ENCODE results near the gene TLE5.
A peak's percentile ranks its signal among the peaks of the same experiment; 100 is the strongest.

The TLE5 gene

DNA sequence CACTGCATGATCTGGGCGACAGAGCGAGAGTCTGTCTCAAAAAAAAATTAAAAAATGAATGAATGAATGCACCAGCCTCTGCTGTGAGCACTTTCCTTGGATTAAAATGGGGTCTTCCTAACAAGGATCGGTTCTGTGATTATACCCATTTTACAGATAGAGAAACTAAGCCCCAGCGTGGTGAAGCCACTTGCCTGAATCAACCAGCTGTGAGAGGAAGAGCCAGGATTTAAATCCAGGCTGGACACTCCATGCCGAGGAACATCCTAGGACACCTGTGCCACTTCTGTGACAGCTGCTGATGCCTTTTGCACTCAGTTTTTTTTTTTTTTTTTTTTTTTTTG is 14.1 kb downstream of the TLE5 start:
- no peak overlapping the region for H3K4me2 ChIP-seq (ENCODE audit: low read length)
- no peak overlapping the region for H3K9ac ChIP-seq (ENCODE audit: low read depth, low read length)
- H3K27me3 ChIP-seq (ENCODE audit: control insufficient read depth, insufficient read depth, low read length): no peaks in the 10 kb centered on the region
- H3K36me3 ChIP-seq (ENCODE audit: insufficient read depth, low read length): peaks cover 10% of the 10 kb centered on the region
- peaks cover 4% of the 10 kb centered on the region for H3K4me1 ChIP-seq (ENCODE audit: control insufficient read depth, insufficient read depth, low read length)
- H3K9me3 ChIP-seq (replicated peaks; ENCODE audit: low read length): no peaks in the 10 kb centered on the region
- no peak overlapping the region for H3K4me3 ChIP-seq (ENCODE audit: low read length)

DNA sequence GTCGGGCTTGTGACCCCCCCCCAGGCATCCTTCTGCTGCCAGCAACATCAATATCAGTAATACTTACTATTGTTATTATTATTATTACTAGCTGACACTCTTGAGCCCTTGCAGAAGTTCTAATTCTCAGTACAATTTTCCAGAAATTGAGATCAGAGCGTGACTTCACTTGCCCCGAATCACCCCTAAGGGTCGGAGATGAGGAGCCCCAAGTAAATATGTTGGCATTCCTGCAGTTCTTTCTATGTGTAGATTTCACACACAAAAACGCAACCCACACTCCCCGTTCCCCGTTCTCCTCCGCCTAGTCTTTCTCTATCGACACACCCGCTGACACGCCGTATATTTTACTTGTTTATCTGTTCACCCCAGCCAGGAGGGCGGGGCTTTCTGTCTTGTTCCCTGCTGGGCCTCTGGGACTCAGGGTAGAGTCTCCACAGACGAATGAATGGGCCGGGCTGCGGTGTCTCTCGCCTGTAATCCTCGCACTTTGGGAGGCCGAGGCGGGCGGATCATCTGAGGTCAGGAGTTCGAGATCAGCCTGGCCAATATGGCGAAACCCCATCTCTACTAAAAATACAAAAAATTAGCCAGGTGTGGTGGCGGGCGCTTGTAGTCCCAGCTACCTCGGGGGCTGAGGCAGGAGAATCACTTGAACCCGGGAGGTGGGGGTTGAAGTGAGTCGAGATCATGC is 14.7 kb downstream of the TLE5 start:
- peaks cover 4% of the 10 kb centered on the region for H3K4me1 ChIP-seq (ENCODE audit: control insufficient read depth, insufficient read depth, low read length)
- H3K4me3 ChIP-seq (ENCODE audit: low read length): peak overlapping the region; percentile 60
- H3K9me3 ChIP-seq (replicated peaks; ENCODE audit: low read length): no peaks in the 10 kb centered on the region
- peaks cover 6% of the 10 kb centered on the region for H3K36me3 ChIP-seq (ENCODE audit: insufficient read depth, low read length)
- no peaks in the 10 kb centered on the region for H3K27me3 ChIP-seq (ENCODE audit: control insufficient read depth, insufficient read depth, low read length)
- no peak overlapping the region for H3K9ac ChIP-seq (ENCODE audit: low read depth, low read length)
- peak overlapping the region; percentile 76 for H3K4me2 ChIP-seq (ENCODE audit: low read length)

DNA sequence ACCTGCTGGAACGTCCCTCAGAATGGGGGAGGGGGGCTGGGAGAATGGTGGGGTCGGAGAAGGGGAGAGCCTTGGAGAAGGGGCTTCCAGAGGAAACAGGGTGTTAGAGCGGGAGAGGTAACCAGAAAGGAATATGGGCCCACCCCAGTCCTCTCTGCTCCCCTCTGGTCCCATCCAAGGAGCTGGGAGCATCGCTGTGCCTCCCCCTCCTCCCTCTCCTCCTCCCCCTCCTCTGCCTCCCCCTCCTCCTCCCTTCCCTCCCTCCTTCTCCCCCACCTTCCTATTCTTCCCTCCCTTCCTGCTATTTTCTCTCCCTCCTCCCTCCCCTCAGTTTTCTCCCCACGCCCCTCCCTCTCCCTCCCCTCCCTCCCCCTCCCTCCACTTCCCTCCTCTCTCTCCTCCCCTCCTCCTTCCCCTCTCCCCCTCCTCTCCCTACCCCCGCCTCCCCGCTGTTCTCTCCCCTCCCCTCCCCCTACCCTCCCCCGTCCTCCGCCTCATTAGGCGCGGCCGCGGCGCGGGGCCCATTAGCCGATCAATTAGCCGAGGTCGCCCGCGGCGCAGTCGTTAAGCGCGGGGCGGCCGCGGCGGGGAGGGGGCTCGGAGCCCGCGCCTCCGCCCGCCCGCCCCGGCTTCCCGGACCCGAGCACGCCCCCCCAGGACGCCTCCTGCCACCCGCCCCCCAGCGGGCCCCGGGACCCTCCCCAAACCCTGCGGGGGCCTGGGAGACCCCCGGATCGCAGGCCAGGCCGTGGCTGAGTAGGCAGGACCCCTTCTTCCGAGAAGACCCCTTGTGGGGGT is 15.4 kb downstream of the TLE5 start:
- Histone ChIP-seq H3K9ac (ENCODE audit: low read depth, low read length) (no peak overlapping the region), H3K27me3 (ENCODE audit: control insufficient read depth, insufficient read depth, low read length) (no peaks in the 10 kb centered on the region), H3K9me3 (replicated peaks; ENCODE audit: low read length) (no peaks in the 10 kb centered on the region), H3K4me1 (ENCODE audit: control insufficient read depth, insufficient read depth, low read length) (peaks cover 4% of the 10 kb centered on the region), H3K4me2 (ENCODE audit: low read length) (peak overlapping the region; percentile 76), H3K4me3 (ENCODE audit: low read length) (peak overlapping the region; percentile 60), H3K36me3 (ENCODE audit: insufficient read depth, low read length) (no peaks in the 10 kb centered on the region)

GRCh38 chr19:3045885-3046697 is 16.2 kb downstream of the TLE5 start:
- Histone ChIP-seq H3K9ac (ENCODE audit: low read depth, low read length) (no peak overlapping the region), H3K27me3 (ENCODE audit: control insufficient read depth, insufficient read depth, low read length) (no peaks in the 10 kb centered on the region), H3K4me1 (ENCODE audit: control insufficient read depth, insufficient read depth, low read length) (peaks cover 4% of the 10 kb centered on the region), H3K9me3 (replicated peaks; ENCODE audit: low read length) (no peaks in the 10 kb centered on the region), H3K4me2 (ENCODE audit: low read length) (no peak overlapping the region), H3K4me3 (ENCODE audit: low read length) (no peak overlapping the region), H3K36me3 (ENCODE audit: insufficient read depth, low read length) (no peaks in the 10 kb centered on the region)

- H3K4me2 ChIP-seq (ENCODE audit: low read length): no peak overlapping the region
- no peaks in the 10 kb centered on the region for H3K9me3 ChIP-seq (replicated peaks; ENCODE audit: low read length)
- H3K36me3 ChIP-seq (ENCODE audit: insufficient read depth, low read length): no peaks in the 10 kb centered on the region
- H3K9ac ChIP-seq (ENCODE audit: low read depth, low read length): no peak overlapping the region
- H3K27me3 ChIP-seq (ENCODE audit: control insufficient read depth, insufficient read depth, low read length): no peaks in the 10 kb centered on the region
- no peak overlapping the region for H3K4me3 ChIP-seq (ENCODE audit: low read length)
- peaks cover 4% of the 10 kb centered on the region for H3K4me1 ChIP-seq (ENCODE audit: control insufficient read depth, insufficient read depth, low read length)
Observed at GRCh38 chr19:3045191-3045590, 17.1 kb downstream of the TLE5 start.

DNA sequence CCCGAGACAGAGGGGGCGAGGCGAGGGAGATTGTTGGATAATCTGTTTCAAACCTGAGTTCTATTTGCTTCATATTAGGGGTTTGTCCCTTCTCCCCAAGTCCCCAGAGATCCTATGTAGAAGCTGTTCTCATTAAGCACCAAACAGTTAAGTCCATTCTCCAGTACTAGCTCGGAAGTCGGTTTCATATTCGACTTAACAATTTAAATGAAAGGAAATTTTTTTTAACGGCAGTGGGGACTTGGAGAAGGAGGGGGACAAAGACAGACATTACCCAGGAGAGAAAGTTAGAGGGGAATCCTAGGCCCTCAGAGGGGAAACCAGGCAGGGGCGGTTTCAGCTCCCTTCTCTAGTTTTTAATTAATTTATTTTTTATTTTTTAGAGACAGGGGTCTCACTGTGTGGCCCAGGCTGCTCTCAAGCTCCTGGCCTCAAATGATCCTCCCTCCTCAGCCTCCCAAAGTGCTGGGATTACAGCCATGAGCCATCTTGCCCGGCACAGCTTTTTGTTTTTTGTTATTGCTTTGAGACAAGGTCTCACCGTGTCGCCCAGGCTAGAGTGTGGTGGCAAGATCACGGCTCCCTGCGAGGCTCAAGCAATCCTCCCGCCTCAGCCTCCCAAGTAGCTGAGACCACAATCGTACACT is 19.6 kb downstream of the TLE5 start:
- H3K4me2 ChIP-seq (ENCODE audit: low read length): no peak overlapping the region
- H3K9me3 ChIP-seq (replicated peaks; ENCODE audit: low read length): no peaks in the 10 kb centered on the region
- no peaks in the 10 kb centered on the region for H3K36me3 ChIP-seq (ENCODE audit: insufficient read depth, low read length)
- H3K4me1 ChIP-seq (ENCODE audit: control insufficient read depth, insufficient read depth, low read length): peaks cover 3% of the 10 kb centered on the region
- H3K27me3 ChIP-seq (ENCODE audit: control insufficient read depth, insufficient read depth, low read length): no peaks in the 10 kb centered on the region
- H3K9ac ChIP-seq (ENCODE audit: low read depth, low read length): no peak overlapping the region
- H3K4me3 ChIP-seq (ENCODE audit: low read length): no peak overlapping the region

DNA sequence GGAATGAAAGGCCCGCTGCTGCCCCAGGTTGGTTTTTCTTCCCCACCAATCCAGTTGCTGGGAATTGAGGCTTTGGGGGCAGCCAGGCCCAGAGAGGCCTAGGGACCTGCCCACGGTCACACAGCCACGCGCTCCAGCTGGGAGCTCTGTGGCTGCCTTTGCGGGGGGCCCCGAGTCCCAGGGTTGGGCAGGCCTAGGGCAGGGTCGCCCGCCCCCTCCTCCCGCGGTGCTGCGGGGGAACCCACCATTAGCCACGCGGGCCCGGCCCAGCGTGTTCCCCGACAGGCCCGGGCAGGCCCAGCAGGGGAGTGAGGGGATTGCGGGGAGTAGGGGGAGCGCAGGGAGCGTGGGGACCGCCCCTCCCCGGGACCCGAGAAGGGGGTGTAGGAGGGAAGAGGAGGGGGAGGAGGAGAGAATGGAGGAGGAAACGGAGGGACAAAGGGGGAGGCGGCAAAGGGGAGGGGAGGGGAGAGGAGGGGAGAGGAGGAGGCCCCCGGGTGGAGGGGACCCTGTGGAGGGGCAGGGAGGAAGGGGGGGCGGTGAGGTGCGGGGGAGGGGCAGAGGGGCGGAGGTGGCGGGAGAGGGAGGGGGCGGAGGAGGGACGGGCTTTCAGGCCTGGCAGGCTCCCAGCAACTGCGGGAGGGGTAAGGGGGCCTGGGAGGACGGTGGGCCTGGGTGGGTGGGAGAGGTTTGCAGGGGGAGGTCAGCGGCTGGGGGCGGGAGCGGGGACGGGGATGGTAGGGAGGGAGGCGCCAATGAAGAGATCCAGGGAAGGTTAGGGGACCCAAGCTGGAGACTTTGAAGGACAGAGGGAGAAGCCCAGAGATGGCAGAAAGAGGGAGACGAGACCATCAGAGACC is 20.3 kb downstream of the TLE5 start:
- no peaks in the 10 kb centered on the region for H3K27me3 ChIP-seq (ENCODE audit: control insufficient read depth, insufficient read depth, low read length)
- H3K4me3 ChIP-seq (ENCODE audit: low read length): no peak overlapping the region
- no peaks in the 10 kb centered on the region for H3K4me1 ChIP-seq (ENCODE audit: control insufficient read depth, insufficient read depth, low read length)
- no peaks in the 10 kb centered on the region for H3K36me3 ChIP-seq (ENCODE audit: insufficient read depth, low read length)
- H3K4me2 ChIP-seq (ENCODE audit: low read length): no peak overlapping the region
- H3K9me3 ChIP-seq (replicated peaks; ENCODE audit: low read length): no peaks in the 10 kb centered on the region
- no peak overlapping the region for H3K9ac ChIP-seq (ENCODE audit: low read depth, low read length)

GRCh38 chr19:3041327-3041726 is 21.0 kb downstream of the TLE5 start:
- Histone ChIP-seq H3K4me2 (ENCODE audit: low read length) (no peak overlapping the region), H3K9me3 (replicated peaks; ENCODE audit: low read length) (no peaks in the 10 kb centered on the region), H3K4me1 (ENCODE audit: control insufficient read depth, insufficient read depth, low read length) (no peaks in the 10 kb centered on the region), H3K27me3 (ENCODE audit: control insufficient read depth, insufficient read depth, low read length) (no peaks in the 10 kb centered on the region), H3K4me3 (ENCODE audit: low read length) (no peak overlapping the region), H3K36me3 (ENCODE audit: insufficient read depth, low read length) (no peaks in the 10 kb centered on the region), H3K9ac (ENCODE audit: low read depth, low read length) (no peak overlapping the region)

DNA sequence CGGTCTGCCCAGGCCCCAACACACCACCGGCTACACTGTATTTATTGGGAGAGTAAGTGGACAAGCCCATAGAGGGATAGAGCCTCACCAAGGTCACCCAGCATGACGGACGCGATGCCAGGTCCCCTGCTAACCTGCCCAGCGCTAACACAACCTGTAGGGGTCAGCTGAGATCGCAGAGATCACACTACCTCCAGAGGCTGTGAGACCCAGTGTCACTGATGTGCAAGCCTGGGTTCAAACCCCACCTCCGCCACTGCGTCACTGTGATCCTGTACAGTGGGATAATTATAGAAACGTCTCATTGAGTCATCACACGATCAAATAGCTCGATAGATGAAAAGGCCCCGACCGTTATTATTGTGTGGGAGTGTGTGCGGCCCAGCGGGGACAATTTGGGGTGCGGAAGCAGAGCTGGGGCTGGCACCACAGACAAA is 22.6 kb downstream of the TLE5 start:
- Histone ChIP-seq H3K9me3 (replicated peaks; ENCODE audit: low read length) (no peaks in the 10 kb centered on the region), H3K36me3 (ENCODE audit: insufficient read depth, low read length) (no peaks in the 10 kb centered on the region), H3K4me3 (ENCODE audit: low read length) (no peak overlapping the region), H3K4me2 (ENCODE audit: low read length) (no peak overlapping the region), H3K4me1 (ENCODE audit: control insufficient read depth, insufficient read depth, low read length) (peaks cover 7% of the 10 kb centered on the region), H3K27me3 (ENCODE audit: control insufficient read depth, insufficient read depth, low read length) (no peaks in the 10 kb centered on the region), H3K9ac (ENCODE audit: low read depth, low read length) (no peak overlapping the region)

- no peaks in the 10 kb centered on the region for H3K36me3 ChIP-seq (ENCODE audit: insufficient read depth, low read length)
- no peak overlapping the region for H3K4me3 ChIP-seq (ENCODE audit: low read length)
- H3K9me3 ChIP-seq (replicated peaks; ENCODE audit: low read length): no peaks in the 10 kb centered on the region
Observed at GRCh38 chr19:3039125-3039524, 23.2 kb downstream of the TLE5 start.

More at GRCh38 chr19:3039125-3039524, 23.2 kb downstream of the TLE5 start:
- H3K4me1 ChIP-seq (ENCODE audit: control insufficient read depth, insufficient read depth, low read length): peaks cover 9% of the 10 kb centered on the region
- no peaks in the 10 kb centered on the region for H3K27me3 ChIP-seq (ENCODE audit: control insufficient read depth, insufficient read depth, low read length)
- no peak overlapping the region for H3K9ac ChIP-seq (ENCODE audit: low read depth, low read length)
- H3K4me2 ChIP-seq (ENCODE audit: low read length): no peak overlapping the region
